Measurements from ENCODE around the gene ITFG1. TPM values are rescaled to one million over a fixed set of nuclear protein-coding genes. Genes with fewer than 3 reads are reported as not detected.

The ITFG1 gene
- total RNA-seq, 1 donor from 2014 or later = 66.3 TPM

GRCh38 chr16:47492036-47492427 lies 31.2 kb upstream of the ITFG1 start:
- TF ChIP-seq CTCF (IDR thresholded peaks at IDR 0.05; ENCODE audit: unreplicated experiment) = no peak
- H3K9me3 Mint-ChIP-seq (ENCODE audit: unreplicated experiment) = peaks cover 4% of the 10 kb centered on the region

DNA sequence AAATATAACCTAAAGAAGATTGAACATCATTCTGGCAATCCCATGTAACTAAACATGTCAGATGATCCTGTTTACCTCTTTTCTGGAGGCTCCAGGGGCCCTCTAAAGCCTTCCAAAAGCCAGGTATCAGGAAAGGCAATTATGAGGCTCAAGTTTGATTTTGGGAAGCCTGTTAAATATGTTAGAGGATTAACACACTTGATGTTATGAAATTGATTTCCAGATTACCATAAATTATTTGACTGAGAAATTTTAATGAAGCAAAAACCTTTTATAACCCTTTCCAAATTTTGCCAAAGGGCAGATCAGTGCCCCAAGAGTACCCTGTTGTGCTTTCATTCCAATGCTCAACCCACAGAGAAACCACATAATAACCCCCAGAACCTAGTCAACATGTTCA lies 29.6 kb upstream of the ITFG1 start:
- peaks cover 8% of the 10 kb centered on the region for H3K4me1 Mint-ChIP-seq (ENCODE audit: unreplicated experiment)
- H3K4me3 Mint-ChIP-seq (ENCODE audit: unreplicated experiment) = peak overlapping the region; percentile 62
- H3K27me3 Mint-ChIP-seq (ENCODE audit: unreplicated experiment) = peaks cover 1% of the 10 kb centered on the region
- H3K27ac Mint-ChIP-seq (ENCODE audit: unreplicated experiment) = no peak overlapping the region
- no peak for DNase-seq (ENCODE audit: low spot score)
- H3K9me3 Mint-ChIP-seq (ENCODE audit: unreplicated experiment) = peaks cover 4% of the 10 kb centered on the region
- H3K36me3 Mint-ChIP-seq (ENCODE audit: low read depth, unreplicated experiment) = peaks cover 50% of the 10 kb centered on the region
- no peak for TF ChIP-seq CTCF (IDR thresholded peaks at IDR 0.05; ENCODE audit: unreplicated experiment)

More at GRCh38 chr16:47492036-47492427, 31.2 kb upstream of the ITFG1 start:
- Mint-ChIP-seq H3K27me3 (ENCODE audit: unreplicated experiment) (peaks cover 1% of the 10 kb centered on the region), H3K27ac (ENCODE audit: unreplicated experiment) (no peak overlapping the region), H3K4me3 (ENCODE audit: unreplicated experiment) (no peak overlapping the region), H3K4me1 (ENCODE audit: unreplicated experiment) (peaks cover 8% of the 10 kb centered on the region), H3K36me3 (ENCODE audit: low read depth, unreplicated experiment) (peaks cover 44% of the 10 kb centered on the region)
- DNase-seq (ENCODE audit: low spot score) = no peak

DNA sequence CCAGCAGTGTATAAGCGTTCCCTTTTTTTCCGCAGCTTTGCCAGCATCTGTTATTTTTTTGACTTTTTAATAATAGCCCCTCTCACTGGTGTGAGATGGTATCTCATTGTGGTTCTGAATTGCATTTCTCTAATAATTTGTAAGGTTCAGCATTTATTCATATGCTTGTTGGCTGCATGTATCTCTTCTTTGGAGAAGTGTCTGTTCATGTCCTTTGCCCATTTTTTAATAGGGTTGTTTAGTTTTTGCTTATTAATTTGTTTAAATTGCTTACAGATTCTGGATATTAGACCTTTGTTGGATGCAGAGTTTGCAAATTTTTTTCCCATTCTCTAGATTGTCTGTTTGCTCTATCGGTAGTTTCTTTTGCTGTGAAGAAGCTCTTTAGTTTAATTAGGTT lies 27.2 kb upstream of the ITFG1 start:
- Mint-ChIP-seq H3K27me3 (ENCODE audit: unreplicated experiment) (peaks cover 1% of the 10 kb centered on the region), H3K27ac (ENCODE audit: unreplicated experiment) (no peak overlapping the region), H3K4me3 (ENCODE audit: unreplicated experiment) (no peak overlapping the region), H3K36me3 (ENCODE audit: low read depth, unreplicated experiment) (peaks cover 50% of the 10 kb centered on the region), H3K9me3 (ENCODE audit: unreplicated experiment) (peaks cover 4% of the 10 kb centered on the region), H3K4me1 (ENCODE audit: unreplicated experiment) (peaks cover 4% of the 10 kb centered on the region)
- no peak for DNase-seq (ENCODE audit: low spot score)
- TF ChIP-seq CTCF (IDR thresholded peaks at IDR 0.05; ENCODE audit: unreplicated experiment) = no peak

- peaks cover 4% of the 10 kb centered on the region for H3K9me3 Mint-ChIP-seq (ENCODE audit: unreplicated experiment)
- H3K36me3 Mint-ChIP-seq (ENCODE audit: low read depth, unreplicated experiment) = peaks cover 45% of the 10 kb centered on the region
- no peak overlapping the region for H3K27ac Mint-ChIP-seq (ENCODE audit: unreplicated experiment)
- no peaks in the 10 kb centered on the region for H3K27me3 Mint-ChIP-seq (ENCODE audit: unreplicated experiment)
- no peak for TF ChIP-seq CTCF (IDR thresholded peaks at IDR 0.05; ENCODE audit: unreplicated experiment)
- no peak overlapping the region for H3K4me3 Mint-ChIP-seq (ENCODE audit: unreplicated experiment)
- no peak for DNase-seq (ENCODE audit: low spot score)
- H3K4me1 Mint-ChIP-seq (ENCODE audit: unreplicated experiment) = no peaks in the 10 kb centered on the region
These were observed 26.0 kb upstream of the ITFG1 start for GRCh38 chr16:47486856-47487255.

- DNase-seq (ENCODE audit: low spot score) = no peak
- no peaks in the 10 kb centered on the region for H3K9me3 Mint-ChIP-seq (ENCODE audit: unreplicated experiment)
- no peak for TF ChIP-seq CTCF (IDR thresholded peaks at IDR 0.05; ENCODE audit: unreplicated experiment)
- H3K4me3 Mint-ChIP-seq (ENCODE audit: unreplicated experiment) = no peak overlapping the region
- H3K36me3 Mint-ChIP-seq (ENCODE audit: low read depth, unreplicated experiment) = peaks cover 21% of the 10 kb centered on the region
- no peaks in the 10 kb centered on the region for H3K4me1 Mint-ChIP-seq (ENCODE audit: unreplicated experiment)
- peaks cover 1% of the 10 kb centered on the region for H3K27me3 Mint-ChIP-seq (ENCODE audit: unreplicated experiment)
- H3K27ac Mint-ChIP-seq (ENCODE audit: unreplicated experiment) = no peak overlapping the region
These were observed 22.8 kb upstream of the ITFG1 start for GRCh38 chr16:47483616-47484015.
